ENCODE results near the gene SNX13.
"Not testable (repeated sequence)": the region's sequence is repeated elsewhere in the genome, so short reads cannot be mapped to it uniquely, and the experiment has no call there.

SNX13 gene

DNA sequence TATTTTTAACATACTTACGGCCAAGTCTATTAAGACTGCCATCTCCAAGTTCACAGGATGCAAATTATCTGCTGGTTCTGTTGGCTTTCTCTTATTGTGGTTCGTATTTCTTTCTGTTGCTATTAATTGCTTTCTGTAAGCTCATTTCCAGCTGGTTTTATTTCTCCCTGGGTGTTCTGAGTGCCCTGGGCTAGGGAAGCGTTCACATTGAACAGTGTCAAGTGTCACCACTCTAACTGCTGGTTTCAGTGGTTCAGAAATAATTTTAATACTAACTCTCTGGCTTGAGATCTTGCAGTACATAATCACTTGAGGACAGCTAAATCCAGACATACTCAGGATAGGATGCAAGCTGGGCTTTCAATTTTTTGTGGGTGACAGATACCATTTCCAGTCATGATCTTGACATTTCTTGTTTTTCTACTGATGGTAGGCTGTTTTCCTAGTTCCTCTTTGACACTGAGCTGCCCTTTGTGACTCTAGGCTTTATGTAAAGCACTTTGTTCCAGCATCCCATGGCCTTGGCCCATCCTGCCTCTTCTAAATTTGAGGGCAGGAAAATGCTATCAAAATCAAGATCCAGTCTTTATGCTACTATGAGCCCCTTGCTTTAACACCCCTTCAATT, 117.6 kb downstream of the SNX13 start:
- no peak for DNase-seq (ENCODE audit: low read depth)
- TF ChIP-seq, protein P1, sequence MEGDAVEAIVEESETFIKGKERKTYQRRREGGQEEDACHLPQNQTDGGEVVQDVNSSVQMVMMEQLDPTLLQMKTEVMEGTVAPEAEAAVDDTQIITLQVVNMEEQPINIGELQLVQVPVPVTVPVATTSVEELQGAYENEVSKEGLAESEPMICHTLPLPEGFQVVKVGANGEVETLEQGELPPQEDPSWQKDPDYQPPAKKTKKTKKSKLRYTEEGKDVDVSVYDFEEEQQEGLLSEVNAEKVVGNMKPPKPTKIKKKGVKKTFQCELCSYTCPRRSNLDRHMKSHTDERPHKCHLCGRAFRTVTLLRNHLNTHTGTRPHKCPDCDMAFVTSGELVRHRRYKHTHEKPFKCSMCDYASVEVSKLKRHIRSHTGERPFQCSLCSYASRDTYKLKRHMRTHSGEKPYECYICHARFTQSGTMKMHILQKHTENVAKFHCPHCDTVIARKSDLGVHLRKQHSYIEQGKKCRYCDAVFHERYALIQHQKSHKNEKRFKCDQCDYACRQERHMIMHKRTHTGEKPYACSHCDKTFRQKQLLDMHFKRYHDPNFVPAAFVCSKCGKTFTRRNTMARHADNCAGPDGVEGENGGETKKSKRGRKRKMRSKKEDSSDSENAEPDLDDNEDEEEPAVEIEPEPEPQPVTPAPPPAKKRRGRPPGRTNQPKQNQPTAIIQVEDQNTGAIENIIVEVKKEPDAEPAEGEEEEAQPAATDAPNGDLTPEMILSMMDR (IDR thresholded peaks at IDR 0.05; ENCODE audit: insufficient read depth, low read depth, low read length, missing control alignments), result no peak

DNA sequence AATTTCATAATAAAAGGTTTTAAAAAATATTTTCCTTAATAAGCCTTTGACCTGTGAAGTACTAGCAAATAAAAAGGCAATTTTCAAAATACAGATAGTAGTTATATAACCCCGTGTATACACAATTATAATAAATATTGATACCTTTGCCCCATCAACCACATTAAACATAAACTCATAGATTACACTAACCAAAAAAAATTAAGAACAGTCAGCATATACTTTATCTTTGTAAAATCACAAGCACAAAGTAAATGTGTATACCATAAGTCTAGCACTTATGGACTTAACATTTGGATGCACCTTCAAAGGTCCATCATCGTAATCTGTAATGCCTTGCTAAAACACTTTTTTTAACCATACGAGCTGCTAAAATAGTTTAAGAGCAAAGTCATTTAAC, 123.4 kb downstream of the SNX13 start:
- H3K4me3 ChIP-seq (ENCODE audit: low read depth, low read length), result no peak overlapping the region
- TF ChIP-seq, protein P1 (IDR thresholded peaks at IDR 0.05; ENCODE audit: insufficient read depth, low read depth, low read length, missing control alignments), result no peak
- no peak for DNase-seq (ENCODE audit: low read depth)

More for the DNA sequence above, 117.6 kb downstream of the SNX13 start:
- H3K4me3 ChIP-seq (ENCODE audit: low read depth, low read length), result no peak overlapping the region

DNA sequence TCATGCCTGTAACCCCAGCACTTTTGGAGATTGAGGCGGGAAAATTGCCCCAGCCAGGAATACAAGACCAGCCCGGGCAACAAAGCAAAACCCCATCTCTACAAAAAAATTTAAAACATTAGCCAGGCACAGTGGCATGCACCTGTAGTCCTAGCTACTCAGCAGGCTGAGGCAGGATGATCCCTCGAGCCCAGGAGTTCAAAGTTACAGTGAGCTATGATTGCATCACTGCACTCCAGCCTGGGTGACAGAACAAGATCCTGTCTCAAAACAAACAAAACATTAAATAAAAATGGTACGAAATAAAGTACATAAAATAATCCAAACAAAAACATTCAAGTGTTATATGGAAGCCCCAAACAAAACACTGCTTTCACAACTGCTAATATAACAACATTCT, 125.0 kb downstream of the SNX13 start:
- TF ChIP-seq, protein P1 (IDR thresholded peaks at IDR 0.05; ENCODE audit: insufficient read depth, low read depth, low read length, missing control alignments), result no peak
- DNase-seq (ENCODE audit: low read depth), result no peak
- H3K4me3 ChIP-seq (ENCODE audit: low read depth, low read length), result no peak overlapping the region

DNA sequence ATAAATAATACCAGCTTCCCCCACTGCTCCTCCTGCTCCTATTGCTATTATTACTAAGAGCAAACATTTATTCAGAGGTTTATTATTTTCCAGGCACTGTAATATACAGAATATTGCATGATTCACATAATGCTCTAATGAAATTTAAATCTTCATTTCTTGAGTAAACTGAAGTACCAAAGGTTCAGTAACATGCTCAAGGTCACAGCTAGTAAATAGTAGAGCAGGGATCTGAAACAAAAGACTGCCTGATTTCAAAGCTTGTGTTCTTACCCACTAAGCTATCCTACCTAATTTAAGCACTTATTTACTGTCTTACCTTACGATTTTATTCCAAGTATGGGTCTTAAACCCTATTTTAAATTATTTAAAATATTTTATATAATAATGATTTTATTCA, 126.2 kb downstream of the SNX13 start:
- DNase-seq (ENCODE audit: low read depth), result no peak
- H3K4me3 ChIP-seq (ENCODE audit: low read depth, low read length), result no peak overlapping the region
- TF ChIP-seq, protein P1 (IDR thresholded peaks at IDR 0.05; ENCODE audit: insufficient read depth, low read depth, low read length, missing control alignments), result no peak

DNA sequence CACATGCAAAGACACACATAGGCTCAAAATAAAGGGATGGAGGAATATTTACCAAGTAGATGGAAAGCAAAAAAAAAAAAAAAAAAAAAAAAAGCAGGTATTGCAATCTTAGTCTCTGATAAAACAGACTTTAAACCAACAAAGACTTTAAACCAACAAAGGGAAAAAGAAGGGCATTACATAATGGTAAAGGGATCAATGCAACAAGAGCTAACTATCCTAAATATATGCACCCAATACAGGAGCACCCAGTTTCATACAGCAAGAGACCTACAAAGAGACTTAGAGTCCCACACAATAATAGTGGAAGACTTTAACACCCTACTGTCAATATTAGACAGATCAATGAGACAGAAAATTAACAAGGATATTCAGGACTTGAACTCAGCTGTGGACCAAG, 131.1 kb downstream of the SNX13 start:
- H3K4me3 ChIP-seq (ENCODE audit: low read depth, low read length), result not testable (repeated sequence)

DNA sequence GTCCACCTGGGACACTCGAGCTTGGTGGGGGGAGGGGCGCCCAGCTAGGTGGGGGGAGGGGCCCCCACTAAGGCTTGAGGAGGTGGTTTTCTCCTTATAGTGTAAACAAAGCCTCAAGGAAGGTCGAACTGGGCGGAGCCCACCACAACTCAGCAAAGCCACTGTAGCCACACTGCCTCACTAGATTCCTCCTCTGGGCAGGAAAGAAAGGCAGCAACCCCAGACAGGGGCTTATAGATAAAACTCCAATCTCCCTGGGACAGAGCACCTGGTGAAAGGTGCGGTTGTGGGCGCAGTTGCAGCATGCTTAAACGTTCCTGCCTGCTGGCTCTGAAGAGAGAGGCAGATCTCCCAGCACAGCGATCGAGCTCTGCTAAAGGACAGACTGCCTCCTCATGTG, 133.1 kb downstream of the SNX13 start:
- no peak for DNase-seq (ENCODE audit: low read depth)
- no peak overlapping the region for H3K4me3 ChIP-seq (ENCODE audit: low read depth, low read length)
- TF ChIP-seq, protein P1 (IDR thresholded peaks at IDR 0.05; ENCODE audit: insufficient read depth, low read depth, low read length, missing control alignments), result no peak

More for the DNA sequence above, 131.1 kb downstream of the SNX13 start:
- DNase-seq (ENCODE audit: low read depth), result not testable (repeated sequence)

DNA sequence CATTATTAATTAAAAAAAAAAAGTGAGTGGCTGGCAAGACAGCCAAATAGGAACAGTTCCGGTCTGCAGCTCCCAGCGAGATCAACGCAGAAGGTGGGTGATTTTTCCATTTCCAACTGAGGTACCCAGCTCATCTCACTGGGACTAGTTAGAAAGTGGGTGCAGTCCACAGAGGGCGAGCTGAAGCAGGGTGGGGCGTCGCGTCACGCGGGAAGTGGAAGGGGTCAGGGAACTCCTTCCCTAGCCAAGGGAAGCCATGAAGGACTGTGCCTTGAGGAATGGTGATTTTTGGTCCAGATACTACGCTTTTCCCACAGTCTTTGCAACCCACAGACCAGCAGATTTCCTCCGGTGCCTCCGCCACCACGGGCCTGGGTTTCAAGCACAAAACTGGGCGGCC, 133.7 kb downstream of the SNX13 start:
- DNase-seq (ENCODE audit: low read depth), result no peak
- H3K4me3 ChIP-seq (ENCODE audit: low read depth, low read length), result no peak overlapping the region
- TF ChIP-seq, protein P1 (IDR thresholded peaks at IDR 0.05; ENCODE audit: insufficient read depth, low read depth, low read length, missing control alignments), result no peak

Data from GM12865 (cell line).